HEK293 (cell line): ENCODE data around the gene NEMP1.

Experiments
- KLF16 ChIP-seq: fragments of 450-650 bp; formaldehyde crosslinking; IDR thresholded peaks from 2 replicates; pipeline ENCODE4 v1.5.1; 2017; ENCODE audit warnings: missing biosample characterization, missing genetic modification characterization
- SALL2 ChIP-seq: fragments of 450-650 bp; formaldehyde crosslinking; IDR thresholded peaks from 2 replicates; pipeline ENCODE4 v1.5.0; 2017; ENCODE audit warnings: missing biosample characterization, mild to moderate bottlenecking, missing genetic modification characterization, borderline replicate concordance
- ZBTB8A ChIP-seq: fragments of 450-650 bp; formaldehyde crosslinking; IDR thresholded peaks from 2 replicates; pipeline ENCODE4 v1.5.1; 2016; ENCODE audit warnings: missing biosample characterization, missing genetic modification characterization
- ZFP41 ChIP-seq: fragments of 450-650 bp; formaldehyde crosslinking; IDR thresholded peaks from 2 replicates; pipeline ENCODE4 v1.5.1; 2016; ENCODE audit warnings: missing biosample characterization, missing genetic modification characterization, borderline replicate concordance
- ZNF121 ChIP-seq: fragments of 450-650 bp; formaldehyde crosslinking; IDR thresholded peaks from 2 replicates; pipeline ENCODE4 v1.5.1; 2016; ENCODE audit warnings: missing biosample characterization, missing genetic modification characterization
- ZNF510 ChIP-seq: fragments of 450-650 bp; formaldehyde crosslinking; IDR thresholded peaks from 2 replicates; pipeline ENCODE4 v1.5.1; 2018; ENCODE audit warnings: mild to moderate bottlenecking, missing genetic modification characterization, missing biosample characterization; ENCODE audit not compliant: insufficient replicate concordance
- ZNF76 ChIP-seq: fragments of 450-650 bp; formaldehyde crosslinking; IDR thresholded peaks from 2 replicates; pipeline ENCODE4; 2016; ENCODE audit warnings: low read depth, missing biosample characterization, missing genetic modification characterization, borderline replicate concordance
- ZNF792 ChIP-seq: fragments of 450-650 bp; formaldehyde crosslinking; IDR thresholded peaks from 2 replicates; pipeline ENCODE4 v1.5.1; 2016; ENCODE audit warnings: missing biosample characterization, missing genetic modification characterization
- TF ChIP-seq, protein P1 (sequence below): fragments of 450-650 bp; formaldehyde crosslinking; IDR thresholded peaks from 2 replicates; pipeline ENCODE4 v1.5.1; 2016; ENCODE audit warnings: missing biosample characterization, missing genetic modification characterization

DNA sequence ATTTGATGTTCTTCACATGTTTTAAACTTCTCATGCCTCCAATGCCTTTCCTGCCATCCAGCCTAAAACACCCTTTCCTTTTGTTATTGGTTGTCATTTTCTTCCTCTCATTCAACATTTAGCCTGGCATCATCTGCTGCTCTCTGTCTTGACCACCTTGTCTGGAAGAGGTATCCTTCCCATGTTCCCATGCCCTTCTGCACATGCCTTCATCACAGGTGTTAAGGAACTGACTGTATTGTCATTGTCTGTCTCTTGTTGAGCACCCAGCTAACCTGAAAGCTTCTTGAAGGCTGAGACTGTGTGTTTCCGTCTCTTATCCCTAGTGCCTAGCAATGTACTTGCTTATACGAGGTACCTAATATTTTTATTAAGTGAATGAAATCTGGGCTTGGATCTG lies 45.2 kb upstream of the NEMP1 start:
- TF ChIP-seq, protein P1, sequence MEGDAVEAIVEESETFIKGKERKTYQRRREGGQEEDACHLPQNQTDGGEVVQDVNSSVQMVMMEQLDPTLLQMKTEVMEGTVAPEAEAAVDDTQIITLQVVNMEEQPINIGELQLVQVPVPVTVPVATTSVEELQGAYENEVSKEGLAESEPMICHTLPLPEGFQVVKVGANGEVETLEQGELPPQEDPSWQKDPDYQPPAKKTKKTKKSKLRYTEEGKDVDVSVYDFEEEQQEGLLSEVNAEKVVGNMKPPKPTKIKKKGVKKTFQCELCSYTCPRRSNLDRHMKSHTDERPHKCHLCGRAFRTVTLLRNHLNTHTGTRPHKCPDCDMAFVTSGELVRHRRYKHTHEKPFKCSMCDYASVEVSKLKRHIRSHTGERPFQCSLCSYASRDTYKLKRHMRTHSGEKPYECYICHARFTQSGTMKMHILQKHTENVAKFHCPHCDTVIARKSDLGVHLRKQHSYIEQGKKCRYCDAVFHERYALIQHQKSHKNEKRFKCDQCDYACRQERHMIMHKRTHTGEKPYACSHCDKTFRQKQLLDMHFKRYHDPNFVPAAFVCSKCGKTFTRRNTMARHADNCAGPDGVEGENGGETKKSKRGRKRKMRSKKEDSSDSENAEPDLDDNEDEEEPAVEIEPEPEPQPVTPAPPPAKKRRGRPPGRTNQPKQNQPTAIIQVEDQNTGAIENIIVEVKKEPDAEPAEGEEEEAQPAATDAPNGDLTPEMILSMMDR (tag by site-specific recombination), result no peak
- TF ChIP-seq ZNF76 (tag by site-specific recombination) (no peak), ZNF121 (tag by site-specific recombination) (no peak), ZNF510 (no peak), ZFP41 (tag by site-specific recombination) (no peak), KLF16 (no peak), SALL2 (tag by site-specific recombination) (no peak), ZBTB8A (tag by site-specific recombination) (no peak), ZNF792 (tag by site-specific recombination) (no peak)
